ENCODE results near the gene OR2S2. TPM values are rescaled to one million over a fixed set of nuclear protein-coding genes. Genes with fewer than 3 reads are reported as not detected.
"Not testable (repeated sequence)": the region's sequence is repeated elsewhere in the genome, so short reads cannot be mapped to it uniquely, and the experiment has no call there.

OR2S2 gene
- not detected for total RNA-seq

GRCh38 chr9:35958104-35958837 lies at the start of gene OR2S2:
Gene OR2S2, minus strand, starts transcription at chr9:35958154. Its CDS starts 56 bp downstream, at chr9:35958098.
- H3K4me3 Mint-ChIP-seq = no peak within 1 kb of the TSS
- ATAC-seq (replicated peaks) = no peak
- no peaks in the 10 kb centered on the region for H3K4me1 Mint-ChIP-seq
- no peaks in the 10 kb centered on the region for H3K9me3 Mint-ChIP-seq
- peaks cover 9% of the 10 kb centered on the region for H3K27me3 Mint-ChIP-seq
- H3K36me3 Mint-ChIP-seq (ENCODE audit: low read depth) = no peaks in the 10 kb centered on the region
- no peak within 1 kb of the TSS for H3K27ac Mint-ChIP-seq

GRCh38 chr9:36007316-36007708 lies 49.4 kb upstream of the OR2S2 start:
- Mint-ChIP-seq H3K4me1 (peaks cover 13% of the 10 kb centered on the region), H3K36me3 (ENCODE audit: low read depth) (no peaks in the 10 kb centered on the region), H3K4me3 (peak overlapping the region; percentile 45), H3K27me3 (peaks cover 38% of the 10 kb centered on the region), H3K27ac (peak overlapping the region; percentile 86), H3K9me3 (peaks cover 4% of the 10 kb centered on the region)
- ATAC-seq (replicated peaks) = peak; percentile 90

- Mint-ChIP-seq H3K27me3 (peaks cover 42% of the 10 kb centered on the region), H3K27ac (peak overlapping the region; percentile 86), H3K4me3 (peak overlapping the region; percentile 45), H3K36me3 (ENCODE audit: low read depth) (no peaks in the 10 kb centered on the region), H3K4me1 (peaks cover 13% of the 10 kb centered on the region), H3K9me3 (peaks cover 4% of the 10 kb centered on the region)
- ATAC-seq (replicated peaks) = no peak
Measured at GRCh38 chr9:36006549-36007315, 48.8 kb upstream of the OR2S2 start.

- Mint-ChIP-seq H3K36me3 (ENCODE audit: low read depth) (no peaks in the 10 kb centered on the region), H3K9me3 (peaks cover 4% of the 10 kb centered on the region), H3K4me1 (peaks cover 13% of the 10 kb centered on the region), H3K27ac (no peak overlapping the region), H3K27me3 (peaks cover 42% of the 10 kb centered on the region), H3K4me3 (no peak overlapping the region)
- no peak for ATAC-seq (replicated peaks)
Measured at GRCh38 chr9:36005891-36006290, 47.9 kb upstream of the OR2S2 start.

- no peaks in the 10 kb centered on the region for H3K36me3 Mint-ChIP-seq (ENCODE audit: low read depth)
- peaks cover 29% of the 10 kb centered on the region for H3K27me3 Mint-ChIP-seq
- H3K4me1 Mint-ChIP-seq = no peaks in the 10 kb centered on the region
- H3K4me3 Mint-ChIP-seq = no peak overlapping the region
- no peak overlapping the region for H3K27ac Mint-ChIP-seq
- ATAC-seq (replicated peaks) = no peak
- no peaks in the 10 kb centered on the region for H3K9me3 Mint-ChIP-seq
Measured at GRCh38 chr9:35998333-35998732, 40.4 kb upstream of the OR2S2 start.

GRCh38 chr9:35997016-35997415 lies 39.1 kb upstream of the OR2S2 start:
- not testable (repeated sequence) for H3K4me1 Mint-ChIP-seq; H3K4me3 Mint-ChIP-seq; H3K9me3 Mint-ChIP-seq; ATAC-seq (replicated peaks); H3K36me3 Mint-ChIP-seq (ENCODE audit: low read depth); H3K27ac Mint-ChIP-seq
- peaks cover 25% of the 10 kb centered on the region for H3K27me3 Mint-ChIP-seq

GRCh38 chr9:35996358-35996970 lies 38.5 kb upstream of the OR2S2 start:
- Mint-ChIP-seq H3K27me3 (peaks cover 22% of the 10 kb centered on the region), H3K36me3 (ENCODE audit: low read depth) (no peaks in the 10 kb centered on the region), H3K9me3 (no peaks in the 10 kb centered on the region), H3K4me1 (no peaks in the 10 kb centered on the region), H3K4me3 (no peak overlapping the region), H3K27ac (no peak overlapping the region)
- no peak for ATAC-seq (replicated peaks)

- no peaks in the 10 kb centered on the region for H3K36me3 Mint-ChIP-seq (ENCODE audit: low read depth)
- ATAC-seq (replicated peaks) = no peak
- H3K9me3 Mint-ChIP-seq = no peaks in the 10 kb centered on the region
Measured at GRCh38 chr9:35994959-35995358, 37.0 kb upstream of the OR2S2 start.

GRCh38 chr9:35993976-35994720 lies 36.2 kb upstream of the OR2S2 start:
- no peaks in the 10 kb centered on the region for H3K9me3 Mint-ChIP-seq

More at GRCh38 chr9:35994959-35995358, 37.0 kb upstream of the OR2S2 start:
- H3K27me3 Mint-ChIP-seq = peaks cover 19% of the 10 kb centered on the region
- H3K4me3 Mint-ChIP-seq = no peak overlapping the region
- no peaks in the 10 kb centered on the region for H3K4me1 Mint-ChIP-seq
- no peak overlapping the region for H3K27ac Mint-ChIP-seq

GRCh38 chr9:35993136-35993535 lies 35.2 kb upstream of the OR2S2 start:
- not testable (repeated sequence) for H3K9me3 Mint-ChIP-seq; H3K27ac Mint-ChIP-seq; H3K4me3 Mint-ChIP-seq; H3K36me3 Mint-ChIP-seq (ENCODE audit: low read depth); H3K4me1 Mint-ChIP-seq; ATAC-seq (replicated peaks)
- H3K27me3 Mint-ChIP-seq = peaks cover 23% of the 10 kb centered on the region

More at GRCh38 chr9:35993976-35994720, 36.2 kb upstream of the OR2S2 start:
- no peak overlapping the region for H3K4me3 Mint-ChIP-seq
- H3K27me3 Mint-ChIP-seq = peaks cover 20% of the 10 kb centered on the region
- no peak for ATAC-seq (replicated peaks)
- H3K36me3 Mint-ChIP-seq (ENCODE audit: low read depth) = no peaks in the 10 kb centered on the region
- no peak overlapping the region for H3K27ac Mint-ChIP-seq
- no peaks in the 10 kb centered on the region for H3K4me1 Mint-ChIP-seq

- no peak overlapping the region for H3K27ac Mint-ChIP-seq
- H3K9me3 Mint-ChIP-seq = no peaks in the 10 kb centered on the region
- no peaks in the 10 kb centered on the region for H3K4me1 Mint-ChIP-seq
- H3K27me3 Mint-ChIP-seq = peaks cover 31% of the 10 kb centered on the region
- H3K36me3 Mint-ChIP-seq (ENCODE audit: low read depth) = no peaks in the 10 kb centered on the region
- no peak overlapping the region for H3K4me3 Mint-ChIP-seq
- ATAC-seq (replicated peaks) = no peak
Measured at GRCh38 chr9:35990155-35990554, 32.2 kb upstream of the OR2S2 start.

- H3K27ac Mint-ChIP-seq = no peak overlapping the region
- H3K27me3 Mint-ChIP-seq = peaks cover 50% of the 10 kb centered on the region
- no peaks in the 10 kb centered on the region for H3K36me3 Mint-ChIP-seq (ENCODE audit: low read depth)
- ATAC-seq (replicated peaks) = no peak
- H3K4me1 Mint-ChIP-seq = no peaks in the 10 kb centered on the region
- no peaks in the 10 kb centered on the region for H3K9me3 Mint-ChIP-seq
- H3K4me3 Mint-ChIP-seq = no peak overlapping the region
Measured at GRCh38 chr9:35984021-35984420, 26.1 kb upstream of the OR2S2 start.

- H3K4me1 Mint-ChIP-seq = no peaks in the 10 kb centered on the region
- no peaks in the 10 kb centered on the region for H3K36me3 Mint-ChIP-seq (ENCODE audit: low read depth)
- H3K27me3 Mint-ChIP-seq = peaks cover 58% of the 10 kb centered on the region
- H3K9me3 Mint-ChIP-seq = peaks cover 3% of the 10 kb centered on the region
- no peak overlapping the region for H3K27ac Mint-ChIP-seq
- no peak for ATAC-seq (replicated peaks)
- no peak overlapping the region for H3K4me3 Mint-ChIP-seq
Measured at GRCh38 chr9:35981699-35982098, 23.7 kb upstream of the OR2S2 start.

GRCh38 chr9:35980289-35981011 lies 22.5 kb upstream of the OR2S2 start:
- Mint-ChIP-seq H3K27me3 (peaks cover 64% of the 10 kb centered on the region), H3K9me3 (peaks cover 8% of the 10 kb centered on the region), H3K4me3 (no peak overlapping the region), H3K4me1 (no peaks in the 10 kb centered on the region), H3K36me3 (ENCODE audit: low read depth) (peaks cover under 1% of the 10 kb centered on the region), H3K27ac (no peak overlapping the region)
- no peak for ATAC-seq (replicated peaks)

All from activated T-helper 17 cell treated with anti-CD3 and anti-CD28 coated beads, Interleukin-2, amount 50 U/mL, for 72 hours (primary cell).